ENCODE data around the gene YBEY.

GRCh38 chr21:46252840-46253239, 33.3 kb upstream of the YBEY start:
- TF ChIP-seq CTCF (IDR thresholded peaks at IDR 0.05) (no peak), POLR2AphosphoS5 (IDR thresholded peaks at IDR 0.05) (no peak)
